HFFc6 (cell line): Measurements from ENCODE around the gene PARP8. TPM values are rescaled to one million over a fixed set of nuclear protein-coding genes. Genes with fewer than 3 reads are reported as not detected.
A peak's percentile ranks its signal among the peaks of the same experiment; 100 is the strongest.

Experiments
- DNase-seq: peaks from one replicate; pipeline ENCODE4 v3.0.0-alpha.2; 2018
- H3K27ac Mint-ChIP-seq: 2 replicates; pipeline ENCODE4 v1.8.0; 2020; ENCODE audit warnings: mild to moderate bottlenecking, mixed read lengths
- H3K27me3 Mint-ChIP-seq: 2 replicates; pipeline ENCODE4 v1.8.0; 2021; ENCODE audit warnings: mild to moderate bottlenecking, moderate library complexity, mixed read lengths; ENCODE audit not compliant: insufficient read depth
- H3K36me3 Mint-ChIP-seq: 2 replicates; pipeline ENCODE4 v1.8.0; 2021; ENCODE audit warnings: low read depth, mixed read lengths
- H3K4me1 Mint-ChIP-seq: 2 replicates; pipeline ENCODE4 v1.8.0; 2020; ENCODE audit warnings: low read depth, mixed read lengths
- H3K4me3 Mint-ChIP-seq: 2 replicates; pipeline ENCODE4 v1.8.0; 2020; ENCODE audit warnings: mild to moderate bottlenecking, moderate library complexity, mixed read lengths
- H3K9me3 Mint-ChIP-seq: 2 replicates; pipeline ENCODE4 v1.8.0; 2020; ENCODE audit warnings: mild to moderate bottlenecking, mixed read lengths
- CTCF ChIP-seq: fragments of 200-600 bp; sonication (generic); IDR thresholded peaks from 2 replicates; pipeline ENCODE4 v1.5.0; 2021; ENCODE audit warnings: antibody characterized with exemption, mild to moderate bottlenecking
- total RNA-seq, 6 experiments: library from RNA; stranded (reverse); fragmentation: NEBNext Ultra II Directional; extraction: Animal tissue kit (Norgen Biotek cat#: 25700); gene quantifications; 2 replicates in 1 of 6; 3 replicates in 5 of 6; pipeline ENCODE4 v1.2.3, GENCODE V29; 2021

Gene PARP8
- total RNA-seq, 6 experiments from 2014 or later = 0.71 to 5.5 (median 0.81) TPM

GRCh38 chr5:50740832-50741231, 74.4 kb downstream of the PARP8 start:
- H3K27me3 Mint-ChIP-seq = no peaks in the 10 kb centered on the region
- TF ChIP-seq CTCF = no peak
- no peaks in the 10 kb centered on the region for H3K36me3 Mint-ChIP-seq
- H3K27ac Mint-ChIP-seq = no peak overlapping the region
- H3K4me1 Mint-ChIP-seq = no peaks in the 10 kb centered on the region; the same call in 1 of the 2 replicates
- DNase-seq = no peak
- no peaks in the 10 kb centered on the region for H3K9me3 Mint-ChIP-seq
- H3K4me3 Mint-ChIP-seq = no peak overlapping the region

- Mint-ChIP-seq H3K4me3 (peak overlapping the region; percentile 69), H3K4me1 (no peaks in the 10 kb centered on the region; the same call in 1 of the 2 replicates), H3K27ac (peak overlapping the region; percentile 14; the same call in 1 of the 2 replicates), H3K27me3 (no peaks in the 10 kb centered on the region), H3K36me3 (no peaks in the 10 kb centered on the region), H3K9me3 (no peaks in the 10 kb centered on the region; the same call in 1 of the 2 replicates)
- no peak for TF ChIP-seq CTCF
- peak; percentile 38 for DNase-seq
Observed at GRCh38 chr5:50744776-50745175, 78.3 kb downstream of the PARP8 start.

GRCh38 chr5:50745221-50745910, 78.9 kb downstream of the PARP8 start:
- no peaks in the 10 kb centered on the region; the same call in 1 of the 2 replicates for H3K9me3 Mint-ChIP-seq
- peak overlapping the region; percentile 14; the same call in 1 of the 2 replicates for H3K27ac Mint-ChIP-seq
- H3K27me3 Mint-ChIP-seq = no peaks in the 10 kb centered on the region

GRCh38 chr5:50749181-50749580, 82.7 kb downstream of the PARP8 start:
- TF ChIP-seq CTCF = no peak

More at GRCh38 chr5:50745221-50745910, 78.9 kb downstream of the PARP8 start:
- TF ChIP-seq CTCF = no peak
- no peaks in the 10 kb centered on the region; the same call in 1 of the 2 replicates for H3K4me1 Mint-ChIP-seq
- DNase-seq = no peak
- no peaks in the 10 kb centered on the region for H3K36me3 Mint-ChIP-seq
- H3K4me3 Mint-ChIP-seq = no peak overlapping the region; the same call in 1 of the 2 replicates

GRCh38 chr5:50749873-50750272, 83.4 kb downstream of the PARP8 start:
- Mint-ChIP-seq H3K27ac (no peak overlapping the region), H3K27me3 (no peaks in the 10 kb centered on the region), H3K9me3 (no peaks in the 10 kb centered on the region; the same call in 1 of the 2 replicates), H3K4me3 (no peak overlapping the region), H3K4me1 (no peaks in the 10 kb centered on the region; the same call in 1 of the 2 replicates), H3K36me3 (no peaks in the 10 kb centered on the region)
- no peak for TF ChIP-seq CTCF
- no peak for DNase-seq

More at GRCh38 chr5:50749181-50749580, 82.7 kb downstream of the PARP8 start:
- Mint-ChIP-seq H3K9me3 (no peaks in the 10 kb centered on the region; the same call in 1 of the 2 replicates), H3K4me3 (no peak overlapping the region), H3K27me3 (no peaks in the 10 kb centered on the region), H3K27ac (no peak overlapping the region), H3K4me1 (no peaks in the 10 kb centered on the region; the same call in 1 of the 2 replicates), H3K36me3 (no peaks in the 10 kb centered on the region)
- DNase-seq = no peak
